HCT116 (cell line): ENCODE data around the gene NOS3. TPM values are rescaled to one million over a fixed set of nuclear protein-coding genes. Genes with fewer than 3 reads are reported as not detected.

Source experiments
- ATAC-seq: fragments of 200-7000 bp; cut with Tn5 transposase; 2 replicates; pipeline ENCODE4 v1.9.1; 2020; ENCODE audit warnings: mild to moderate bottlenecking, moderate library complexity
- BruUV-seq: library from RNA; stranded (reverse); fragments of 400-500 nt; replicated peaks from 2 replicates; lab custom pipeline; 2021; lab: Mats Ljungman, UMichigan
- CTCF ChIA-PET: fragments of 300-600 bp; sonication (Branson Sonifier 250); formaldehyde crosslinking; loops from one replicate; lab custom pipeline; 2021; ENCODE audit warnings: antibody characterized with exemption; lab: Charles Lee
- POLR2A ChIA-PET: fragments of 300-600, 350-600 bp; sonication (Branson Sonifier 250); formaldehyde crosslinking; loops from one replicate; lab custom pipeline; 2021; ENCODE audit warnings: antibody characterized with exemption; lab: Charles Lee
- RAD21 ChIA-PET, 2 experiments: fragments of 300-600 bp; sonication (Branson Sonifier 250); formaldehyde crosslinking; loops; one replicate each; lab custom pipeline; 2023; ENCODE audit warnings: low total read pairs in 2 of 2; ENCODE audit not compliant: uncharacterized antibody in 2 of 2, unreplicated experiment in 2 of 2, low non-redundant PET in 1 of 2; lab: Charles Lee
- DNase-seq: peaks from one replicate; pipeline ENCODE4 v3.0.0-alpha.2; 2010; ENCODE audit warnings: low read depth, low spot score
- H2AFZ ChIP-seq: fragments of 200-600 bp; shearing (Covaris generic), sonication (generic); 2 replicates; pipeline ENCODE4 v1.6.1; 2017; ENCODE audit warnings: low read depth, mixed run types, mixed read lengths, antibody characterized with exemption, low read length; ENCODE audit not compliant: poor library complexity, severe bottlenecking
- H3K27ac ChIP-seq: 2 replicates; pipeline ENCODE4 v1.5.1; 2012; ENCODE audit warnings: low read depth, low read length
- H3K27me3 ChIP-seq: fragments of 200-600 bp; sonication (generic); 2 replicates; pipeline ENCODE4 v1.6.1; 2016; ENCODE audit warnings: mixed run types, low read length, mixed read lengths; ENCODE audit not compliant: insufficient read depth
- H3K36me3 ChIP-seq, 2 experiments: fragments of 200-500 bp in 1 of 2; fragments of 200-600 bp in 1 of 2; sonication (Bioruptor generic) in 1 of 2; sonication (generic) in 1 of 2; 2 replicates each; pipeline versions ENCODE4 v1.5.1 to v1.6.1; 2014 to 2016; ENCODE audit warnings: low read length in 2 of 2, inconsistent platforms in 1 of 2, mixed read lengths in 1 of 2, mixed run types in 1 of 2; ENCODE audit not compliant: insufficient read depth in 2 of 2, control insufficient read depth in 1 of 2
- H3K4me1 ChIP-seq, 2 experiments: fragments of 200-600 bp in 1 of 2; sonication (generic) in 1 of 2; 2 replicates each; pipeline versions ENCODE4 v1.5.1 to v1.6.1; 2012 to 2017; ENCODE audit warnings: low read length in 2 of 2, inconsistent platforms in 1 of 2, mild to moderate bottlenecking in 1 of 2, mixed read lengths in 1 of 2, mixed run types in 1 of 2, moderate library complexity in 1 of 2; ENCODE audit not compliant: insufficient read depth in 2 of 2, control insufficient read depth in 1 of 2
- H3K4me2 ChIP-seq: fragments of 200-600 bp; sonication (generic); 2 replicates; pipeline ENCODE4 v1.6.1; 2017; ENCODE audit warnings: mixed run types, low read length, mixed read lengths
- H3K4me3 ChIP-seq, 2 experiments: fragments of 200-600 bp in 1 of 2; sonication (generic) in 1 of 2; replicated peaks in 1 of 2; 2 replicates each; pipeline ENCODE4 v1.5.1; 2011 to 2016; ENCODE audit warnings: low read length in 2 of 2, control low read depth in 1 of 2, low read depth in 1 of 2, mild to moderate bottlenecking in 1 of 2, mixed read lengths in 1 of 2, mixed run types in 1 of 2
- H3K79me2 ChIP-seq: fragments of 200-600 bp; sonication (generic); 2 replicates; pipeline ENCODE4 v1.6.1; 2017; ENCODE audit warnings: mild to moderate bottlenecking, mixed run types, low read length, moderate library complexity, mixed read lengths; ENCODE audit not compliant: insufficient read depth
- H3K9ac ChIP-seq: fragments of 200-600 bp; sonication (generic); 2 replicates; pipeline ENCODE4 v1.6.1; 2016; ENCODE audit warnings: low read length, mixed read lengths
- H3K9me2 ChIP-seq: fragments of 200-600 bp; sonication (generic), shearing (Covaris generic); 2 replicates; pipeline ENCODE4 v1.6.1; 2017; ENCODE audit warnings: mixed run types, mild to moderate bottlenecking, moderate library complexity; ENCODE audit not compliant: insufficient read depth
- H3K9me3 ChIP-seq, 2 experiments: fragments of 200-500 bp in 1 of 2; fragments of 200-600 bp in 1 of 2; sonication (Bioruptor generic) in 1 of 2; sonication (generic) in 1 of 2; 2 replicates each; pipeline ENCODE4 v1.6.1; 2014 to 2017; ENCODE audit warnings: low read length in 2 of 2, mixed read lengths in 2 of 2, inconsistent platforms in 1 of 2, low read depth in 1 of 2, mild to moderate bottlenecking in 1 of 2, mixed run types in 1 of 2, moderate library complexity in 1 of 2; ENCODE audit not compliant: control insufficient read depth in 1 of 2, insufficient read depth in 1 of 2
- H4K20me1 ChIP-seq: fragments of 200-600 bp; sonication (generic), shearing (Covaris generic); 2 replicates; pipeline ENCODE4 v1.6.1; 2017; ENCODE audit warnings: mixed run types, mild to moderate bottlenecking, moderate library complexity; ENCODE audit not compliant: insufficient read depth
- CBX3 ChIP-seq: IDR thresholded peaks from 2 replicates; pipeline ENCODE4 v1.6.1; 2012; ENCODE audit warnings: low read depth
- CEBPB ChIP-seq: IDR thresholded peaks from 2 replicates; pipeline ENCODE4 v1.6.1; 2012; ENCODE audit warnings: low read depth
- CTCF ChIP-seq, 3 experiments: fragments of 200-600 bp in 1 of 3; sonication (generic) in 1 of 3; IDR thresholded peaks in 2 of 3; conservative IDR thresholded peaks in 1 of 3; 2 replicates each; pipeline ENCODE4 v1.5.1; 2012 to 2017; ENCODE audit warnings: low read depth in 2 of 3, low read length in 2 of 3, antibody characterized with exemption in 1 of 3, borderline replicate concordance in 1 of 3, control low read depth in 1 of 3, mild to moderate bottlenecking in 1 of 3, mixed read lengths in 1 of 3, mixed run types in 1 of 3, moderate library complexity in 1 of 3; ENCODE audit not compliant: insufficient read depth in 1 of 3
- EGR1 ChIP-seq: IDR thresholded peaks from 2 replicates; pipeline ENCODE4 v1.6.1; 2012; ENCODE audit warnings: low read depth
- ELF1 ChIP-seq: IDR thresholded peaks from 2 replicates; pipeline ENCODE4 v1.6.1; 2012; ENCODE audit warnings: low read depth, borderline replicate concordance
- EZH2 ChIP-seq: fragments of 200-600 bp; sonication (generic); IDR thresholded peaks from 2 replicates; pipeline ENCODE4 v1.6.1; 2017; ENCODE audit warnings: antibody characterized with exemption, mixed run types
- EZH2phosphoT487 ChIP-seq: fragments of 200-600 bp; IDR thresholded peaks from 2 replicates; pipeline ENCODE4 v1.6.1; 2018; ENCODE audit warnings: antibody characterized with exemption, borderline replicate concordance
- FOSL1 ChIP-seq: IDR thresholded peaks from 2 replicates; pipeline ENCODE4 v1.6.1; 2012; ENCODE audit warnings: low read depth
- MAX ChIP-seq: IDR thresholded peaks from 2 replicates; pipeline ENCODE4 v1.6.1; 2012
- POLR2AphosphoS5 ChIP-seq: IDR thresholded peaks from 2 replicates; pipeline ENCODE4 v1.6.1; 2011; ENCODE audit warnings: mild to moderate bottlenecking, low read depth, low read length, moderate library complexity
- SIN3A ChIP-seq: IDR thresholded peaks from 2 replicates; pipeline ENCODE4 v1.6.1; 2012; ENCODE audit warnings: low read depth
- SP1 ChIP-seq: IDR thresholded peaks from 2 replicates; pipeline ENCODE4 v1.6.1; 2012; ENCODE audit warnings: low read depth
- YY1 ChIP-seq: IDR thresholded peaks from 2 replicates; pipeline ENCODE4 v1.6.1; 2011; ENCODE audit warnings: low read length, low read depth, moderate library complexity, mild to moderate bottlenecking; ENCODE audit not compliant: insufficient replicate concordance; ENCODE audit errors: extremely low read depth
- ZNF274 ChIP-seq: fragments of 200-500 bp; sonication (Bioruptor generic); IDR thresholded peaks from 2 replicates; pipeline ENCODE4 v1.6.1; 2014; ENCODE audit warnings: mild to moderate bottlenecking, low read depth, low read length, inconsistent platforms
- intact Hi-C: fragments of 100-400 bp; cut with micrococcal nuclease; formaldehyde crosslinking; loops from 2 replicates; pipeline ENCODE4 v1.10.0; 2022
- total RNA-seq: library from RNA; stranded (reverse); gene quantifications from one replicate; pipeline ENCODE4 v1.2.1, GENCODE V29; 2021; ENCODE audit not compliant: unreplicated experiment

NOS3 gene
- total RNA-seq, 1 experiment from 2014 or later = 35.8 TPM

GRCh38 chr7:150988230-150989226 is 2.3 kb upstream of the NOS3 start:
- TF ChIP-seq SP1 (no peak), FOSL1 (no peak), CTCF (IDR thresholded peaks at IDR 0.05 in 2 of 3, conservative IDR thresholded peaks at IDR 0.05 in 1 of 3; ENCODE audit: borderline replicate concordance in 1 of 3, insufficient read depth in 1 of 3, low read depth in 2 of 3, low read length in 2 of 3) (peak; percentile 45 to 62 (median 56); a peak in 5 of 6 replicates)
- intact Hi-C loops = no loop called here
- CTCF ChIA-PET = no interaction called here
- RAD21 ChIA-PET = no interaction called here
- Histone ChIP-seq H3K4me1 (peaks cover 0 to 25% of the 10 kb centered on the region in 2 experiments; a peak in 2 of 4 replicates), H3K36me3 (no peaks in the 10 kb centered on the region), H3K27me3 (peaks cover 2% of the 10 kb centered on the region; the same call in 1 of the 2 replicates), H3K9me3 (peaks cover 8 to 31% of the 10 kb centered on the region in 2 experiments; a peak in 2 of 4 replicates), H3K79me2 (no peaks in the 10 kb centered on the region), H3K27ac (no peak overlapping the region), H2AFZ (no peak overlapping the region), H3K4me2 (no peak overlapping the region), H4K20me1 (no peaks in the 10 kb centered on the region), H3K9ac (no peak overlapping the region), H3K4me3 (no peak overlapping the region), H3K9me2 (no peaks in the 10 kb centered on the region)
- POLR2A ChIA-PET = no interaction called here
- 0 out of 2 replicates have a peak, but pooled peaks have one; percentile 17 for ATAC-seq
- no peak for DNase-seq
- BruUV-seq = no TSS peak

- Histone ChIP-seq H3K79me2 (no peaks in the 10 kb centered on the region), H3K9me3 (peaks cover 8 to 31% of the 10 kb centered on the region in 2 experiments; a peak in 2 of 4 replicates), H3K4me1 (peaks cover 0 to 25% of the 10 kb centered on the region in 2 experiments; a peak in 2 of 4 replicates), H3K4me2 (no peak overlapping the region), H3K27ac (no peak overlapping the region), H3K9ac (no peak overlapping the region), H3K9me2 (no peaks in the 10 kb centered on the region), H3K36me3 (no peaks in the 10 kb centered on the region), H3K4me3 (no peak overlapping the region), H3K27me3 (no peaks in the 10 kb centered on the region), H4K20me1 (no peaks in the 10 kb centered on the region), H2AFZ (no peak overlapping the region)
- no peak for DNase-seq
- ChIA-PET CTCF (no interaction called here), RAD21 (no interaction called here), POLR2A (no interaction called here)
- no peak for ATAC-seq
- intact Hi-C loops = no loop called here
- BruUV-seq = no TSS peak
- TF ChIP-seq POLR2AphosphoS5 (no peak), SIN3A (no peak), ELF1 (no peak), CEBPB (no peak), YY1 (no peak), EZH2phosphoT487 (no peak), EZH2 (no peak), EGR1 (no peak), MAX (no peak), CTCF (IDR thresholded peaks at IDR 0.05 in 2 of 3, conservative IDR thresholded peaks at IDR 0.05 in 1 of 3; ENCODE audit: borderline replicate concordance in 1 of 3, insufficient read depth in 1 of 3, low read depth in 2 of 3, low read length in 2 of 3) (no peak), ZNF274 (no peak), CBX3 (no peak)
These were observed 1.4 kb upstream of the NOS3 start for GRCh38 chr7:150989456-150989855.
